ENCODE results near the gene ZNF550. TPM values are rescaled to one million over a fixed set of nuclear protein-coding genes. Genes with fewer than 3 reads are reported as not detected.

ZNF550 gene
- polyA plus RNA-seq (2014; cell fraction: cytosol; rRNA removed): 7.0 and 9.5 TPM in 2 replicates
- 12.0 and 26.7 TPM in 2 replicates for polyA plus RNA-seq (2014; cell fraction: nucleus; rRNA removed)

- peak; percentile 73 for DNase-seq (ENCODE audit: low spot score)
Measured at GRCh38 chr19:57559404-57560025, at the start of gene ZNF550. Gene ZNF550, minus strand, starts transcription at chr19:57559863. Its CDS starts 181 bp downstream, at chr19:57559682.

- no peak for DNase-seq (ENCODE audit: low spot score)
Measured at GRCh38 chr19:57606931-57607330, 47.3 kb upstream of the ZNF550 start.

- DNase-seq (ENCODE audit: low spot score): peak; percentile 87
Measured at GRCh38 chr19:57599761-57600383, 40.2 kb upstream of the ZNF550 start, which contains the start of gene ZNF530. Gene ZNF530, plus strand, starts transcription at chr19:57599885. Its CDS starts 4,461 bp downstream, at chr19:57604346.

GRCh38 chr19:57599377-57599760 lies 39.7 kb upstream of the ZNF550 start:
- DNase-seq (ENCODE audit: low spot score): no peak

- DNase-seq (ENCODE audit: low spot score): no peak
Measured at GRCh38 chr19:57587529-57587928, 27.9 kb upstream of the ZNF550 start.

- peak; percentile 92 for DNase-seq (ENCODE audit: low spot score)
Measured at GRCh38 chr19:57583521-57584416, 24.1 kb upstream of the ZNF550 start, which contains the start of gene ZIK1. Gene ZIK1, plus strand, starts transcription at chr19:57584145. Its CDS starts 212 bp downstream, at chr19:57584357.

- DNase-seq (ENCODE audit: low spot score): no peak
Measured at GRCh38 chr19:57583104-57583520, 23.4 kb upstream of the ZNF550 start.

GRCh38 chr19:57578487-57579205 lies 19.0 kb upstream of the ZNF550 start, which contains the start of gene ZNF416:
Gene ZNF416, minus strand, starts transcription at chr19:57578911. Its CDS starts 207 bp downstream, at chr19:57578704.
- DNase-seq (ENCODE audit: low spot score): peak; percentile 95

GRCh38 chr19:57576661-57577060 lies 17.0 kb upstream of the ZNF550 start:
- no peak for DNase-seq (ENCODE audit: low spot score)

GRCh38 chr19:57572415-57572947 lies 12.8 kb upstream of the ZNF550 start:
- DNase-seq (ENCODE audit: low spot score): no peak

- DNase-seq (ENCODE audit: low spot score): no peak
Measured at GRCh38 chr19:57570707-57571106, 11.0 kb upstream of the ZNF550 start.

- no peak for DNase-seq (ENCODE audit: low spot score)
Measured at GRCh38 chr19:57566396-57567265, 7.0 kb upstream of the ZNF550 start.

- DNase-seq (ENCODE audit: low spot score): no peak
Measured at GRCh38 chr19:57563547-57563946, 3.9 kb upstream of the ZNF550 start.

- no peak for DNase-seq (ENCODE audit: low spot score)
Measured at GRCh38 chr19:57560049-57560491, 407 bp upstream of the ZNF550 start.

GRCh38 chr19:57559008-57559403 lies 657 bp downstream of the ZNF550 start:
- DNase-seq (ENCODE audit: low spot score): no peak

GRCh38 chr19:57558525-57558924 lies 1.1 kb downstream of the ZNF550 start:
- no peak for DNase-seq (ENCODE audit: low spot score)

GRCh38 chr19:57557659-57558058 lies 2.0 kb downstream of the ZNF550 start:
- DNase-seq (ENCODE audit: low spot score): no peak

- DNase-seq (ENCODE audit: low spot score): no peak
Measured at GRCh38 chr19:57552432-57552831, 7.2 kb downstream of the ZNF550 start.

- no peak for DNase-seq (ENCODE audit: low spot score)
Measured at GRCh38 chr19:57546513-57546912, 13.2 kb downstream of the ZNF550 start.

All from SK-N-DZ (cell line).